AG09309 (cell line): ENCODE measurements around the gene PRR5L.

ENCODE experiments used
- DNase-seq: peaks from one replicate; pipeline ENCODE4 v3.0.0-alpha.2; 2010; ENCODE audit warnings: low read depth
- H3K4me3 ChIP-seq: 2 replicates; pipeline ENCODE4 v1.5.1; 2011; ENCODE audit warnings: mild to moderate bottlenecking, low read depth, low read length, moderate library complexity; ENCODE audit not compliant: control insufficient read depth
- TF ChIP-seq, protein P1 (sequence below): IDR thresholded peaks from 2 replicates; pipeline ENCODE4 v1.5.1; 2011; ENCODE audit warnings: mild to moderate bottlenecking, low read depth, low read length, inconsistent platforms; ENCODE audit not compliant: insufficient read depth, control insufficient read depth; ENCODE audit errors: missing control alignments

The PRR5L gene

GRCh38 chr11:36512016-36512415 is 215.9 kb downstream of the PRR5L start:
- TF ChIP-seq, protein P1, sequence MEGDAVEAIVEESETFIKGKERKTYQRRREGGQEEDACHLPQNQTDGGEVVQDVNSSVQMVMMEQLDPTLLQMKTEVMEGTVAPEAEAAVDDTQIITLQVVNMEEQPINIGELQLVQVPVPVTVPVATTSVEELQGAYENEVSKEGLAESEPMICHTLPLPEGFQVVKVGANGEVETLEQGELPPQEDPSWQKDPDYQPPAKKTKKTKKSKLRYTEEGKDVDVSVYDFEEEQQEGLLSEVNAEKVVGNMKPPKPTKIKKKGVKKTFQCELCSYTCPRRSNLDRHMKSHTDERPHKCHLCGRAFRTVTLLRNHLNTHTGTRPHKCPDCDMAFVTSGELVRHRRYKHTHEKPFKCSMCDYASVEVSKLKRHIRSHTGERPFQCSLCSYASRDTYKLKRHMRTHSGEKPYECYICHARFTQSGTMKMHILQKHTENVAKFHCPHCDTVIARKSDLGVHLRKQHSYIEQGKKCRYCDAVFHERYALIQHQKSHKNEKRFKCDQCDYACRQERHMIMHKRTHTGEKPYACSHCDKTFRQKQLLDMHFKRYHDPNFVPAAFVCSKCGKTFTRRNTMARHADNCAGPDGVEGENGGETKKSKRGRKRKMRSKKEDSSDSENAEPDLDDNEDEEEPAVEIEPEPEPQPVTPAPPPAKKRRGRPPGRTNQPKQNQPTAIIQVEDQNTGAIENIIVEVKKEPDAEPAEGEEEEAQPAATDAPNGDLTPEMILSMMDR, result no peak
- no peak for DNase-seq

GRCh38 chr11:36513965-36514364 is 217.9 kb downstream of the PRR5L start:
- DNase-seq, result no peak
- TF ChIP-seq, protein P1, result no peak

More at GRCh38 chr11:36512016-36512415, 215.9 kb downstream of the PRR5L start:
- no peak overlapping the region for H3K4me3 ChIP-seq

More at GRCh38 chr11:36513965-36514364, 217.9 kb downstream of the PRR5L start:
- H3K4me3 ChIP-seq, result no peak overlapping the region
